SKM-1 treated with dmso at 0.1 percent for 144 hours (cell line): ENCODE measurements around the gene INPP5K.
"Not testable (repeated sequence)": the region's sequence is repeated elsewhere in the genome, so short reads cannot be mapped to it uniquely, and the experiment has no call there.

ENCODE experiments used
- DNase-seq: peaks from one replicate; lab custom pipeline; 2025; ENCODE audit not compliant: unreplicated experiment; lab: John Stamatoyannopoulos, UW

The INPP5K gene

GRCh38 chr17:1516388-1517161 is at the start of gene INPP5K:
Gene INPP5K (minus strand): TSS chr17:1516612. CDS start chr17:1516499, 113 bp downstream.
- peak; percentile 85 for DNase-seq

- no peak for DNase-seq
Measured at GRCh38 chr17:1565877-1566276, 49.5 kb upstream of the INPP5K start.

GRCh38 chr17:1563786-1564613 is 47.6 kb upstream of the INPP5K start:
- no peak for DNase-seq

GRCh38 chr17:1563471-1563785 is 47.0 kb upstream of the INPP5K start:
- not testable (repeated sequence) for DNase-seq

GRCh38 chr17:1562176-1562643 is 45.8 kb upstream of the INPP5K start:
- no peak for DNase-seq

GRCh38 chr17:1561420-1562175 is 45.2 kb upstream of the INPP5K start:
- no peak for DNase-seq

GRCh38 chr17:1560858-1561355 is 44.5 kb upstream of the INPP5K start:
- no peak for DNase-seq

- no peak for DNase-seq
Measured at GRCh38 chr17:1560101-1560857, 43.9 kb upstream of the INPP5K start.

- DNase-seq: no peak
Measured at GRCh38 chr17:1559047-1560043, 42.9 kb upstream of the INPP5K start.

GRCh38 chr17:1558401-1558800 is 42.0 kb upstream of the INPP5K start:
- DNase-seq: no peak

- no peak for DNase-seq
Measured at GRCh38 chr17:1557355-1558095, 41.1 kb upstream of the INPP5K start.

- DNase-seq: peak; percentile 80
Measured at GRCh38 chr17:1555651-1556471, 39.4 kb upstream of the INPP5K start.

- DNase-seq: no peak
Measured at GRCh38 chr17:1554751-1555540, 38.5 kb upstream of the INPP5K start.

- DNase-seq: no peak
Measured at GRCh38 chr17:1553354-1554266, 37.2 kb upstream of the INPP5K start.

GRCh38 chr17:1552932-1553331 is 36.5 kb upstream of the INPP5K start:
- DNase-seq: no peak

- DNase-seq: no peak
Measured at GRCh38 chr17:1551741-1552140, 35.3 kb upstream of the INPP5K start.
